Measurements from ENCODE around the gene ST14. TPM values are rescaled to one million over a fixed set of nuclear protein-coding genes. Genes with fewer than 3 reads are reported as not detected.

The ST14 gene
- total and polyA plus RNA-seq, 11 donors = 0.37 to 13.0 (median 1.3) TPM

- intact Hi-C loops (cut with DNase I) = loop anchor here in 9 of 10 donors (2.0 to 10.0 kb wide), 9 partner anchors 173 to 683 kb away; partner anchors contain the start of gene ADAMTS8 (in 3 of the 9)
- H3K27me3 ChIP-seq = peaks cover 0 to 6% (median 0%) of the 10 kb centered on the region in 9 donors
- no peak for ATAC-seq
These were observed 52.3 kb downstream of the ST14 start for GRCh38 chr11:130211781-130212401.

GRCh38 chr11:130212431-130212961 lies 52.9 kb downstream of the ST14 start:
- H3K36me3 ChIP-seq = no peaks in the 10 kb centered on the region
- no peaks in the 10 kb centered on the region for H3K9me3 ChIP-seq
- no peak for TF ChIP-seq POLR2A (IDR thresholded peaks at IDR 0.05)
- intact Hi-C loops (cut with DNase I) = loop anchor here in 9 of 10 donors (2.0 to 10.0 kb wide), 9 partner anchors 172 to 682 kb away; partner anchors contain the start of gene ADAMTS8 (in 3 of the 9)
- H3K4me1 ChIP-seq = peaks cover 0 to 8% (median 4%) of the 10 kb centered on the region in 12 donors
- DNase-seq (peak in 4 of 5 donors; percentile 5 to 51 (median 14)), ATAC-seq (peak in 1 of 4 donors; percentile 10)
- WGBS, 4 donors = 48 to 68% (median 57%) methylated on average over 6 to 11 of the region's 11 CpGs
- peaks cover 0 to 6% (median 0%) of the 10 kb centered on the region in 9 donors for H3K27me3 ChIP-seq
- H3K4me3 ChIP-seq = no peak overlapping the region
- no peak overlapping the region for H3K27ac ChIP-seq

More at GRCh38 chr11:130211781-130212401, 52.3 kb downstream of the ST14 start:
- 79 to 85% (median 82%) methylated on average over 13 to 19 of the region's 19 CpGs for WGBS, 4 donors
- H3K36me3 ChIP-seq = no peaks in the 10 kb centered on the region
- H3K9me3 ChIP-seq = no peaks in the 10 kb centered on the region
- no peak overlapping the region for H3K27ac ChIP-seq
- H3K4me1 ChIP-seq = peaks cover 0 to 8% (median 4%) of the 10 kb centered on the region in 12 donors
- H3K4me3 ChIP-seq = no peak overlapping the region
- peak in 4 of 5 donors; percentile 4 to 38 (median 18) for DNase-seq
- no peak for TF ChIP-seq POLR2A (IDR thresholded peaks at IDR 0.05)
- TF ChIP-seq, protein P1, sequence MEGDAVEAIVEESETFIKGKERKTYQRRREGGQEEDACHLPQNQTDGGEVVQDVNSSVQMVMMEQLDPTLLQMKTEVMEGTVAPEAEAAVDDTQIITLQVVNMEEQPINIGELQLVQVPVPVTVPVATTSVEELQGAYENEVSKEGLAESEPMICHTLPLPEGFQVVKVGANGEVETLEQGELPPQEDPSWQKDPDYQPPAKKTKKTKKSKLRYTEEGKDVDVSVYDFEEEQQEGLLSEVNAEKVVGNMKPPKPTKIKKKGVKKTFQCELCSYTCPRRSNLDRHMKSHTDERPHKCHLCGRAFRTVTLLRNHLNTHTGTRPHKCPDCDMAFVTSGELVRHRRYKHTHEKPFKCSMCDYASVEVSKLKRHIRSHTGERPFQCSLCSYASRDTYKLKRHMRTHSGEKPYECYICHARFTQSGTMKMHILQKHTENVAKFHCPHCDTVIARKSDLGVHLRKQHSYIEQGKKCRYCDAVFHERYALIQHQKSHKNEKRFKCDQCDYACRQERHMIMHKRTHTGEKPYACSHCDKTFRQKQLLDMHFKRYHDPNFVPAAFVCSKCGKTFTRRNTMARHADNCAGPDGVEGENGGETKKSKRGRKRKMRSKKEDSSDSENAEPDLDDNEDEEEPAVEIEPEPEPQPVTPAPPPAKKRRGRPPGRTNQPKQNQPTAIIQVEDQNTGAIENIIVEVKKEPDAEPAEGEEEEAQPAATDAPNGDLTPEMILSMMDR (IDR thresholded peaks at IDR 0.05) = no peak

- ATAC-seq (peak; percentile 55 to 88 (median 82)), DNase-seq (peak; percentile 57 to 83 (median 61))
- no peak overlapping the region for H3K27ac ChIP-seq
- peaks cover 0 to 6% (median 0%) of the 10 kb centered on the region in 9 donors for H3K27me3 ChIP-seq
- peak overlapping the region in 1 of 12 donors; percentile 7 for H3K4me3 ChIP-seq
- 32 to 40% (median 37%) methylated on average over 27 to 28 of the region's 28 CpGs for WGBS, 4 donors
- peaks cover 0 to 8% (median 4%) of the 10 kb centered on the region in 12 donors for H3K4me1 ChIP-seq
- H3K9me3 ChIP-seq = no peaks in the 10 kb centered on the region
- no peak for TF ChIP-seq POLR2A (IDR thresholded peaks at IDR 0.05)
- TF ChIP-seq, protein P1 (IDR thresholded peaks at IDR 0.05) = peak; percentile 91 to 98 (median 95)
- H3K36me3 ChIP-seq = no peaks in the 10 kb centered on the region
- intact Hi-C loops (cut with DNase I) = loop anchor here in 9 of 10 donors (2.0 to 10.0 kb wide), 9 partner anchors 171 to 681 kb away; partner anchors contain the start of gene ADAMTS8 (in 3 of the 9)
These were observed 53.8 kb downstream of the ST14 start for GRCh38 chr11:130213143-130213978.

DNA sequence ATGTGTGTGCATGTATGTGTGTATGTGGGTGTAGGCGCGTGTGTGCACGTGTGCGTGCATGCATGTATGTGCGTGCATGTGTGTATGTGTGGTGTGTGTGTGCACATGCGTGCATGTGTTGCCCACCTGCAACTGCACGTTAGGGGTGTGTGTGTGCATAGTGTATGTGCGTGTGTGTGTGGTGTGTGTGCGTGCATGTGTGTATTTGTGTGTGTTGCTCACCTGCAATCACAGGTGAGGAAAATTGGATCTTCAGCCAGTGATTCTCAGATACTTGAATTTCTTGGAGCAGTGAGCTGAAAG lies 54.3 kb downstream of the ST14 start:
- no peak overlapping the region for H3K27ac ChIP-seq
- peaks cover 0 to 6% (median 0%) of the 10 kb centered on the region in 9 donors for H3K27me3 ChIP-seq
- DNase-seq = peak in 1 of 5 donors; percentile 7
- peaks cover 0 to 8% (median 4%) of the 10 kb centered on the region in 12 donors for H3K4me1 ChIP-seq
- ATAC-seq = no peak
- TF ChIP-seq POLR2A (IDR thresholded peaks at IDR 0.05) = no peak
- TF ChIP-seq, protein P1 (IDR thresholded peaks at IDR 0.05) = no peak
- H3K9me3 ChIP-seq = no peaks in the 10 kb centered on the region
- intact Hi-C loops (cut with DNase I) = loop anchor here in 9 of 10 donors (2.0 to 10.0 kb wide), 10 partner anchors 171 to 681 kb away; partner anchors contain the start of gene ADAMTS8 (in 4 of the 9)
- H3K36me3 ChIP-seq = no peaks in the 10 kb centered on the region
- 93 to 98% (median 96%) methylated on average over 9 of the region's 9 CpGs for WGBS, 4 donors
- H3K4me3 ChIP-seq = no peak overlapping the region

All from heart left ventricle (tissue), 16 donors.